Choroid plexus epithelial cell (primary cell): Measurements from ENCODE around the gene PADI3.
A peak's percentile ranks its signal among the peaks of the same experiment; 100 is the strongest.

Source experiments
- DNase-seq: peaks from one replicate; pipeline ENCODE4 v3.0.0-alpha.2; 2010; ENCODE audit warnings: low read depth
- H3K4me3 ChIP-seq: 2 replicates; pipeline ENCODE4 v1.5.1; 2011; ENCODE audit warnings: low read depth, mild to moderate bottlenecking, control low read depth, low read length, moderate library complexity
- TF ChIP-seq, protein P1 (sequence below): conservative IDR thresholded peaks from 2 replicates; pipeline ENCODE4 v1.5.1; 2011; ENCODE audit warnings: low read depth, mild to moderate bottlenecking, control low read depth, inconsistent platforms, low read length, moderate library complexity

The PADI3 gene

DNA sequence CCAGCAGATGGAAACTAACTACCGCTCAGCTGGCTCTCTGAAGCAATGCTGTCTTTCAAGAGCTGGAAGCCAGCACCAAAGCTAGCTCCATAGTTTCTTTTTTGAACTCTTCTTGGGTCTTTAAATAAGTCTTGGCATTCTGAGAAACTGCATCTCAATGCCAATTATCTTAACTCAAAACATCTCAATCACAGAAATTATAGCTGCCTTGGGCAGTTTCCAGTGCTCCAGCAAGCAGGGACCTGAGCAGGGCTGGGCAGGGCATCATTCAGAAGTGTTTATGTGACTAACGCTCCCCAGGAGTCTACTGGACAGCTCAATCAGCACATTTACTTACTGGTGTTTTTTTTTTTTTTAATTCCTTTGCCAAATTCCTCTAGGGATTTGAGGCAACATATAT lies 40.8 kb downstream of the PADI3 start:
- TF ChIP-seq, protein P1, sequence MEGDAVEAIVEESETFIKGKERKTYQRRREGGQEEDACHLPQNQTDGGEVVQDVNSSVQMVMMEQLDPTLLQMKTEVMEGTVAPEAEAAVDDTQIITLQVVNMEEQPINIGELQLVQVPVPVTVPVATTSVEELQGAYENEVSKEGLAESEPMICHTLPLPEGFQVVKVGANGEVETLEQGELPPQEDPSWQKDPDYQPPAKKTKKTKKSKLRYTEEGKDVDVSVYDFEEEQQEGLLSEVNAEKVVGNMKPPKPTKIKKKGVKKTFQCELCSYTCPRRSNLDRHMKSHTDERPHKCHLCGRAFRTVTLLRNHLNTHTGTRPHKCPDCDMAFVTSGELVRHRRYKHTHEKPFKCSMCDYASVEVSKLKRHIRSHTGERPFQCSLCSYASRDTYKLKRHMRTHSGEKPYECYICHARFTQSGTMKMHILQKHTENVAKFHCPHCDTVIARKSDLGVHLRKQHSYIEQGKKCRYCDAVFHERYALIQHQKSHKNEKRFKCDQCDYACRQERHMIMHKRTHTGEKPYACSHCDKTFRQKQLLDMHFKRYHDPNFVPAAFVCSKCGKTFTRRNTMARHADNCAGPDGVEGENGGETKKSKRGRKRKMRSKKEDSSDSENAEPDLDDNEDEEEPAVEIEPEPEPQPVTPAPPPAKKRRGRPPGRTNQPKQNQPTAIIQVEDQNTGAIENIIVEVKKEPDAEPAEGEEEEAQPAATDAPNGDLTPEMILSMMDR = peak; percentile 4
- peak; percentile 58 for DNase-seq
- no peak overlapping the region for H3K4me3 ChIP-seq

DNA sequence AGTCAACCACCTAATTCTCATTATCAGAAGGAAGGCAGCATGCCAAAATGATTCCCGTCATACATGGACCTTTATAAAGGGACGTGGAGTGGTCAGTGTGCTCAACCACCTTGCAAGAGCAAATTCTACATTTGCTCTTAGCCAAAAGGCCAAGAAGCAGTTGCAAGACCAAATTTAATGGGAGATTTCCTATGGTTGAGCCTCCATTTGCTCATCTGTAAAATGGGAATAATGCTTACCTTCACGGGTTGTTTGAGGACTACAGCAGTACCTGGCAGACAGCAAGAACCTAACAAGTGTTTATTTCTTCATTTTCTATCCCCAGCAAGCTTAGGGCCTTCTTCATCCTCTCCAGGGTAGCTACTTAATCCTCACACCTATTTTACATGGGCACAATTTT lies 41.7 kb downstream of the PADI3 start:
- DNase-seq = no peak
- TF ChIP-seq, protein P1 = no peak

DNA sequence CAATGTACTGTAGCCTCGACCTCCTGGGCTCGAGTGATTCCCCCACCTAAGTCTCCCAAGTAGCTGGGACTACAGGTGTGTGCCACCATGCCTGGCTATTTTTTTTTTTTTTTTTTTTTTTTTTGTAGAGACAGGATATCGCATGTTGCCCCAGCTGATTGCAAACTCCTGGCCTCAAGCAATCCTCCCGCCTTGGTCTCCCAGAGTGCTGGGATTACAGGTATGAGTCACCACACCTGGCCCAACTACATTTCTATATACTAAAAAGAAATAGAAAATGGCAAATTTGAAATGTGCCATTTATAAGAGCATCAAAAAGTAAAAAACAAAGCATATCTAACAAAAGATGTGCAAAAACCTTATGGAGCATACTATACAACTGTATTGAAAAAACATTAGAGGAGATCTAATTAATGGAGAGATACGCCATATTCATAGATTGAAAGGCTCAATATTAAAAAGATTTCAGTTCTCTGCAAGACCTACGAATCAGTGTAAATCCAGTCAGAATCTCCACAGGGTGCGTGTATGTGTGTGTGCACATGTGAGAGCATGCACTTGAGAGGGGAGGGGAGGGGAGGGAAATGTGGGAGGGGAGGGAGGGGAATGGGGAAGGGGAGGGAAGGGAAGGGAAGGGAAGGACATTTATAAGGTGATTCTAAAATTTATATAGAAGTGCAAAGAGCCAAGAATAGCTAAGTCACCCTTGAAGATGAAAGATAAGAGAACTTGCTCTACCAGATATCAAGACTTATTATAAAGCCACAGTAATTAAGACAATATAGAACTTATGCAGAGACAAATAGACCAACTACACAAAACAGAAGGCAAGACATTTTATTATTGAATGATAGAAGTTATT lies 43.6 kb downstream of the PADI3 start:
- DNase-seq = no peak
- no peak overlapping the region for H3K4me3 ChIP-seq
- TF ChIP-seq, protein P1 = no peak

More for the DNA sequence above, 41.7 kb downstream of the PADI3 start:
- H3K4me3 ChIP-seq = no peak overlapping the region

DNA sequence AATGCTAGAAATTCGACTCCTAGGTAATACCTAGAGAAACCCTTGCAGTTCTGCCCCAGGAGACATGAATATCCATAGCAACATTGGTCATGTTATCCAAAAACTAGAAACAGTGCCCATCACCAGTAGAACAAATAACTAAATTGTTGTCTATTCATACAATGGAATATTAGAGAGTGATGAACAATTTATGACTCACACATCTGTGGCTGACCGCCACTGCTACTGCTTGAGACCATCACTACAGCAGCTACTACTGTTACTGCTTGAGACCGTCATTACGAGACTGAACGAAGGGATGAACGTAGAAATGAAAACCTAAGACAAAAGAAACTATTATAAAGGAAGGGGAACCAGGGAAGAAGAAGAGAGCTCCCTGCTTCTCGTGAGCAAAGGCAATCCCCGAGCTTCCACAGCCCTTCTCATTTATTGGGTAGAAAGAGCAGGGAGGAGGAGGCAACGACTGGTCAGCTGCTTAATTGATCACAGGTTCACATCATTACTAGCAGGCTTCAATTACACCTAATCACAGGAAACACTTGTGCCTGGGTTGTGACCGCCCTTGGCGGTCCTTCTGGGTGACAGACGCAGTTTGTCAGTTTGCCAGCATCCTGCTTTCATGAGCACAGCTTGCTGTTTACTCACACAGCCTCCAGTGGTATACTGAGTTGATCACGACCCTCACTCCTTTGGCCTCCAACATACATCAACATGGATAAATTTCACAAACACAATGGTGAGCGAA lies 45.0 kb downstream of the PADI3 start:
- TF ChIP-seq, protein P1 = no peak
- H3K4me3 ChIP-seq = no peak overlapping the region
- no peak for DNase-seq

DNA sequence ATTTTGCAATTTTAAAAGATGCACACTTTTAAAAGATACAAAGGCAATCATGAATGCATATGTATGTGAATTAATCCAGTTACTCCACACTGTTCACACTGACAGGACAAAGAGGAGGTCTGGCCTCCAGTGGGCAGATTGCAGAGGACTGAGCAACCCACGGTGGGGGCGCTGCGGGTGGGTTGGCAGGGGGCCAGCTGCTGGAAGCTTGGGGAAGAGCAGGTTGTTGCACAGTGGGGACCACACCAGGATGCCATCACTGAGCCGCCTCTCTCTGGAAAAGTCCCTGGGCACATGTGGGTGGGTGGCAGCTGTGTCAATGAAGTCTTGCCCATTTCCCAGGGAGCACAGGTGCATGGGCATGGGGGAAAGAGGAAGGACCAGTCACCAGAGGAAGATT lies 46.4 kb downstream of the PADI3 start:
- TF ChIP-seq, protein P1 = no peak
- no peak overlapping the region for H3K4me3 ChIP-seq
- no peak for DNase-seq

DNA sequence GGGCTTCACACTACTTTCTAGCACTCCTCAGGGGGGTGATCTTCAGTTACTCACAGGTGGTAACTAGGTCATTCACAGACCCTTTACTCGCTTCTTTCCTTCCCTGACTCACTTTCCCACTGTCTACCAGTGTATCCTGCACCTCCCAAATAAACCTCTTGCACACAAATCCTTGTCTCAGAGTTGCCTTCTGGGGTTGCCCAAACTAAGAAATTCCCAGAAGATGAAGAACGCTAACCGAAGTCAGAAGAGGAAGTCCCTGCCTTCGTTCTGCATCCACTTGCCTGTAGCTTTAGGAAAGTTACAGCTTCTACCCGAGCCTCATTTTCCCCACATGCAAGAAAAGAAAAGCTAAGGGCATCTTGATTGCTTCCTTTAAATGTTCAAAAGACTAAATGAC lies 47.2 kb downstream of the PADI3 start:
- H3K4me3 ChIP-seq = no peak overlapping the region
- no peak for DNase-seq
- TF ChIP-seq, protein P1 = no peak
